Measurements from ENCODE around the gene ICAM1. TPM values are rescaled to one million over a fixed set of nuclear protein-coding genes. Genes with fewer than 3 reads are reported as not detected.
A peak's percentile ranks its signal among the peaks of the same experiment; 100 is the strongest.

The ICAM1 gene
- total RNA-seq, 1 donor: 35.5 TPM

- H2AFZ ChIP-seq (ENCODE audit: low read length): no peak overlapping the region
- no peak for DNase-seq (ENCODE audit: insufficient read length, low spot score, missing footprints)
- no peaks in the 10 kb centered on the region for H3K27me3 ChIP-seq (ENCODE audit: insufficient read depth, low read length)
- H3K4me1 ChIP-seq (ENCODE audit: insufficient read depth, low read length): peaks cover 5% of the 10 kb centered on the region
- H4K20me1 ChIP-seq (ENCODE audit: insufficient read depth, low read length): no peaks in the 10 kb centered on the region
- peaks cover 21% of the 10 kb centered on the region for H3K79me2 ChIP-seq (ENCODE audit: insufficient read depth, low read length)
- peaks cover 33% of the 10 kb centered on the region for H3K36me3 ChIP-seq (ENCODE audit: insufficient read depth, low read length)
- no peaks in the 10 kb centered on the region for H3K9me3 ChIP-seq (ENCODE audit: low read depth, low read length)
- H3K27ac ChIP-seq (ENCODE audit: low read depth, low read length): no peak overlapping the region
- no peak for TF ChIP-seq CTCF (IDR thresholded peaks at IDR 0.05; ENCODE audit: extremely low read depth, low read depth, low read length)
- H3K4me3 ChIP-seq (ENCODE audit: insufficient read depth, low read length): no peak overlapping the region
- no peak overlapping the region for H3K4me2 ChIP-seq (ENCODE audit: insufficient read depth, low read length)
These were observed 16.7 kb upstream of the ICAM1 start for GRCh38 chr19:10254244-10254643.

- TF ChIP-seq CTCF (IDR thresholded peaks at IDR 0.05; ENCODE audit: extremely low read depth, low read depth, low read length): no peak
- H3K36me3 ChIP-seq (ENCODE audit: insufficient read depth, low read length): peaks cover 38% of the 10 kb centered on the region
These were observed 15.6 kb upstream of the ICAM1 start for GRCh38 chr19:10255358-10255757.

GRCh38 chr19:10256551-10256950, 14.4 kb upstream of the ICAM1 start:
- H3K27me3 ChIP-seq (ENCODE audit: insufficient read depth, low read length): no peaks in the 10 kb centered on the region
- peaks cover 38% of the 10 kb centered on the region for H3K36me3 ChIP-seq (ENCODE audit: insufficient read depth, low read length)
- TF ChIP-seq CTCF (IDR thresholded peaks at IDR 0.05; ENCODE audit: extremely low read depth, low read depth, low read length): no peak
- peaks cover 21% of the 10 kb centered on the region for H3K79me2 ChIP-seq (ENCODE audit: insufficient read depth, low read length)
- H2AFZ ChIP-seq (ENCODE audit: low read length): no peak overlapping the region
- peaks cover 5% of the 10 kb centered on the region for H3K4me1 ChIP-seq (ENCODE audit: insufficient read depth, low read length)
- no peak overlapping the region for H3K4me2 ChIP-seq (ENCODE audit: insufficient read depth, low read length)
- DNase-seq (ENCODE audit: insufficient read length, low spot score, missing footprints): peak; percentile 23
- H3K27ac ChIP-seq (ENCODE audit: low read depth, low read length): no peak overlapping the region
- H4K20me1 ChIP-seq (ENCODE audit: insufficient read depth, low read length): no peaks in the 10 kb centered on the region
- H3K9me3 ChIP-seq (ENCODE audit: low read depth, low read length): no peaks in the 10 kb centered on the region
- H3K4me3 ChIP-seq (ENCODE audit: insufficient read depth, low read length): no peak overlapping the region

More at GRCh38 chr19:10255358-10255757, 15.6 kb upstream of the ICAM1 start:
- Histone ChIP-seq H2AFZ (ENCODE audit: low read length) (no peak overlapping the region), H3K27me3 (ENCODE audit: insufficient read depth, low read length) (no peaks in the 10 kb centered on the region), H3K27ac (ENCODE audit: low read depth, low read length) (no peak overlapping the region), H3K4me2 (ENCODE audit: insufficient read depth, low read length) (no peak overlapping the region), H3K79me2 (ENCODE audit: insufficient read depth, low read length) (peaks cover 21% of the 10 kb centered on the region), H3K9me3 (ENCODE audit: low read depth, low read length) (no peaks in the 10 kb centered on the region), H4K20me1 (ENCODE audit: insufficient read depth, low read length) (no peaks in the 10 kb centered on the region), H3K4me1 (ENCODE audit: insufficient read depth, low read length) (peaks cover 5% of the 10 kb centered on the region), H3K4me3 (ENCODE audit: insufficient read depth, low read length) (no peak overlapping the region)
- DNase-seq (ENCODE audit: insufficient read length, low spot score, missing footprints): no peak

GRCh38 chr19:10256970-10257615, 13.8 kb upstream of the ICAM1 start:
- Histone ChIP-seq H3K4me3 (ENCODE audit: insufficient read depth, low read length) (no peak overlapping the region), H3K4me2 (ENCODE audit: insufficient read depth, low read length) (no peak overlapping the region), H3K27me3 (ENCODE audit: insufficient read depth, low read length) (no peaks in the 10 kb centered on the region), H4K20me1 (ENCODE audit: insufficient read depth, low read length) (no peaks in the 10 kb centered on the region), H3K79me2 (ENCODE audit: insufficient read depth, low read length) (peaks cover 20% of the 10 kb centered on the region), H3K36me3 (ENCODE audit: insufficient read depth, low read length) (peaks cover 38% of the 10 kb centered on the region), H3K9me3 (ENCODE audit: low read depth, low read length) (no peaks in the 10 kb centered on the region), H2AFZ (ENCODE audit: low read length) (no peak overlapping the region), H3K4me1 (ENCODE audit: insufficient read depth, low read length) (peaks cover 5% of the 10 kb centered on the region), H3K27ac (ENCODE audit: low read depth, low read length) (no peak overlapping the region)
- no peak for TF ChIP-seq CTCF (IDR thresholded peaks at IDR 0.05; ENCODE audit: extremely low read depth, low read depth, low read length)
- peak; percentile 18 for DNase-seq (ENCODE audit: insufficient read length, low spot score, missing footprints)
